ENCODE data around the gene AATK. TPM values are rescaled to one million over a fixed set of nuclear protein-coding genes. Genes with fewer than 3 reads are reported as not detected.
A peak's percentile ranks its signal among the peaks of the same experiment; 100 is the strongest.

The AATK gene
- total and polyA plus RNA-seq, 2 experiments from 2014 or later: 1.1 to 5.0 TPM

- Mint-ChIP-seq H3K36me3 (ENCODE audit: low read depth) (no peaks in the 10 kb centered on the region), H3K27me3 (ENCODE audit: insufficient read depth, low read depth, poor library complexity) (peaks cover 9% of the 10 kb centered on the region), H3K27ac (no peak overlapping the region), H3K9me3 (no peaks in the 10 kb centered on the region), H3K4me1 (no peaks in the 10 kb centered on the region), H3K4me3 (no peak overlapping the region)
- no peak overlapping the region for H3K4me2 ChIP-seq
- no peaks in the 10 kb centered on the region for H3F3A ChIP-seq (replicated peaks; ENCODE audit: low read depth)
- DNase-seq (ENCODE audit: low spot score) (no peak), ATAC-seq (no peak)
- H3K79me2 ChIP-seq (replicated peaks; ENCODE audit: insufficient read depth): no peaks in the 10 kb centered on the region
- no peaks in the 10 kb centered on the region for H3K4me1 ChIP-seq (ENCODE audit: insufficient read depth)
- no peaks in the 10 kb centered on the region for H3K9me2 ChIP-seq (ENCODE audit: insufficient read depth)
- no peak overlapping the region for H3K4me3 ChIP-seq
- no peaks in the 10 kb centered on the region for H4K20me1 ChIP-seq (replicated peaks; ENCODE audit: insufficient read depth)
- no peak for TF ChIP-seq CREB1 (CRISPR knock-in tag; IDR thresholded peaks at IDR 0.05; ENCODE audit: low read depth)
- H3K27ac ChIP-seq (ENCODE audit: low read depth): no peak overlapping the region
- H2AFZ ChIP-seq: no peak overlapping the region
- H3K36me3 ChIP-seq (ENCODE audit: insufficient read depth): no peaks in the 10 kb centered on the region
- no peaks in the 10 kb centered on the region for H3K27me3 ChIP-seq (ENCODE audit: insufficient read depth)
Observed at GRCh38 chr17:81108220-81108619, 57.8 kb downstream of the AATK start.

- H2AFZ ChIP-seq: no peak overlapping the region
- Mint-ChIP-seq H3K36me3 (ENCODE audit: low read depth) (no peaks in the 10 kb centered on the region), H3K4me1 (no peaks in the 10 kb centered on the region), H3K27me3 (ENCODE audit: insufficient read depth, low read depth, poor library complexity) (peaks cover 6% of the 10 kb centered on the region), H3K27ac (no peak overlapping the region), H3K4me3 (no peak overlapping the region), H3K9me3 (no peaks in the 10 kb centered on the region)
- no peak overlapping the region for H3K4me2 ChIP-seq
- H3K36me3 ChIP-seq (ENCODE audit: insufficient read depth): no peaks in the 10 kb centered on the region
- DNase-seq (ENCODE audit: low spot score) (no peak), ATAC-seq (peak; percentile 13)
- TF ChIP-seq STAT1 (IDR thresholded peaks at IDR 0.05; ENCODE audit: unreplicated experiment) (no peak), REST (IDR thresholded peaks at IDR 0.05; ENCODE audit: unreplicated experiment) (no peak), CREB1 (CRISPR knock-in tag; IDR thresholded peaks at IDR 0.05; ENCODE audit: low read depth) (no peak), ZNF331 (CRISPR knock-in tag; IDR thresholded peaks at IDR 0.05; ENCODE audit: low read depth) (no peak), NANOG (IDR thresholded peaks at IDR 0.05; ENCODE audit: borderline replicate concordance) (no peak), ETS1 (IDR thresholded peaks at IDR 0.05) (no peak), POLR2AphosphoS5 (IDR thresholded peaks at IDR 0.05; ENCODE audit: low read depth) (no peak), JUNB (IDR thresholded peaks at IDR 0.05; ENCODE audit: unreplicated experiment) (no peak)
- H3K4me1 ChIP-seq (ENCODE audit: insufficient read depth): no peaks in the 10 kb centered on the region
- no peaks in the 10 kb centered on the region for H3K9me2 ChIP-seq (ENCODE audit: insufficient read depth)
- H3K27ac ChIP-seq (ENCODE audit: low read depth): no peak overlapping the region
- H3K4me3 ChIP-seq: no peak overlapping the region
- no peaks in the 10 kb centered on the region for H3K79me2 ChIP-seq (replicated peaks; ENCODE audit: insufficient read depth)
- no peaks in the 10 kb centered on the region for H3K27me3 ChIP-seq (ENCODE audit: insufficient read depth)
- no peaks in the 10 kb centered on the region for H3F3A ChIP-seq (replicated peaks; ENCODE audit: low read depth)
- H4K20me1 ChIP-seq (replicated peaks; ENCODE audit: insufficient read depth): no peaks in the 10 kb centered on the region
Observed at GRCh38 chr17:81106716-81107115, 59.3 kb downstream of the AATK start.

Measured in GM23338 (cell line).